ENCODE results near the gene MKI67. TPM values are rescaled to one million over a fixed set of nuclear protein-coding genes. Genes with fewer than 3 reads are reported as not detected.

The MKI67 gene
- total and polyA plus RNA-seq, 4 donors = 0.03 to 4.2 (median 0.85) TPM

DNA sequence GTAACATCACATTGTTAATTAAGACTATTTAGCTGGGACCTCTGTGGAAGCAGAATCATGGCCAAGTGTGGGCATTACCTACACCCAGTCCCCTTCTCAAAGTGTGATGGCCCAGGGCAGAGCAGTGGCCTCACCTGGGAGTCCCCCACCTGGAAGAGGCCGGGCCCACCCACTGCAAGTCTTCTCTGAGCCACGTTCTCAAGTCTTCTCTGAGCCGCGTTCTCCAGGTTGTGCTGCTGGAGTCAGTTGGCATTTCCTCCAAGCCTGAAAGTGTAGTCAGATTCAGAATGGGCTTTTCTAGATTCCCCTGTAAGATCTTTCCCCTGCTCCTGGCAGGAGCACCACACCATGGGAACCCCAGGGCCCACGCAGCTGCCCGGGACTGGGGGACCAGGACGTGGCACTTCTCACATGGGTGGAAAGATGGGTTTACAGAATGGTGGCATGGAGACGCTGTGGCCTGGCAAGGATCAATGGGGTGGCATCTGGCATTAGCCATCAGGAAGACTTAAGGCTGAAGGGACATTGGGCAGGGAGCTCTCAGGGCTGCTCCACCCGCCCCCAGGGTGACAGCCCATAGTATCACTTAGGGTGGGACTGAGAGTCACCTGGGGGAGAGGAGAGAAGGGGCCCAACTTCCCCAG is 68.0 kb downstream of the MKI67 start:
- H3K4me3 ChIP-seq (ENCODE audit: low read length in 2 of 2) = no peak overlapping the region
- H3K4me1 ChIP-seq (ENCODE audit: control insufficient read depth in 1 of 2, insufficient read depth in 2 of 2, low read length in 2 of 2) = peaks cover 3 to 5% of the 10 kb centered on the region in 2 donors
- H3K27ac ChIP-seq (ENCODE audit: low read depth in 1 of 2, low read length in 2 of 2) = no peak overlapping the region
- H3K36me3 ChIP-seq (ENCODE audit: control insufficient read depth in 1 of 2, insufficient read depth in 2 of 2, low read length in 1 of 2) = no peaks in the 10 kb centered on the region
- 96% methylated on average over 9 of the region's 9 CpGs for WGBS, 2 donors
- intact Hi-C loops (cut with DNase I) = loop anchor here (5.0 to 10.0 kb wide), 2 partner anchors 136 to 1907 kb away; partner anchors contain the start of gene EBF3 (in 1 of the 2)
- no peaks in the 10 kb centered on the region for H3K27me3 ChIP-seq (ENCODE audit: control insufficient read depth in 1 of 2, insufficient read depth in 2 of 2, low read length in 1 of 2)
- no peak for ATAC-seq (ENCODE audit: low FRiP score)
- no peaks in the 10 kb centered on the region for H3K9me3 ChIP-seq (ENCODE audit: control insufficient read depth, low read length)
- DNase-seq = peak; percentile 28 to 69

DNA sequence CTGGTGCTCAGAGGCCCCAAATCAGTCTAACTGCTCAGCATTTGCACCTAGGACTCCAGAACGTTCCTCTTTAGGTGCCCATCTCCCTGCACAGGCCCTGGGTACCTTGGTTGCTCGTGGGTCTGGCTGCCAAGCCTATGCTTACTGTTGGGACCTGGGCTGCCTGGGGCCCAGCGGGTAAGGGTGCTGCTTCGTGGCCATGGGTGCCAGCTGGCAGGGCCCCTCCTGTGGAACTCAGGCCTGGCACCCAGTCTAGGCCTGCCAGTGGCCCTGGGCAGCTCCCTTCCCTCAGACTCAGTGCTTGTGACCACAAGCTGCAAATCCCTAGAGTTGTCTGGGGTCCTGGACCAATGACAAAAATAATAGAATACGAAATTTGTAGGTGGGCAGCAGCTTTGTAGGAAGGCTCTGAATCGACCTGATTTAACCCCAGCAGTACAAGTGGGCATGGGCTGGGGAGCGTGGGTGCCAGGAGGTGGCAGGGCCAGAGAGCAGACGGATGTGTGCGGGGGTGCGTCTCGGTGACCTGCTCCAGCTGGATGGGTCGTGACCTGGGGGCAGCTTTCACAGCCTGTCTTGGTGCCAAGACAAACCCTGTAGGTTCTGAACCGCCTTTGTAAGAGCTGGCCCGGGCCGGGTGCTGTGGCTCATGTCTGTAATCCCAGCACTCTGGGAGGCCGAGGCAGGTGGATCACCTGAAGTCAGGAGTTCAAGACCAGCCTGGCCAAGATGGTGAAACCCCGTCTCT is 69.7 kb downstream of the MKI67 start:
- H3K9me3 ChIP-seq (ENCODE audit: control insufficient read depth, low read length) = no peaks in the 10 kb centered on the region
- no peaks in the 10 kb centered on the region for H3K36me3 ChIP-seq (ENCODE audit: control insufficient read depth in 1 of 2, insufficient read depth in 2 of 2, low read length in 1 of 2)
- H3K4me1 ChIP-seq (ENCODE audit: control insufficient read depth in 1 of 2, insufficient read depth in 2 of 2, low read length in 2 of 2) = peaks cover 0 to 3% of the 10 kb centered on the region in 2 donors
- peak; percentile 75 for ATAC-seq (ENCODE audit: low FRiP score)
- no peaks in the 10 kb centered on the region for H3K27me3 ChIP-seq (ENCODE audit: control insufficient read depth in 1 of 2, insufficient read depth in 2 of 2, low read length in 1 of 2)
- intact Hi-C loops (cut with DNase I) = loop anchor here (5.0 to 10.0 kb wide), 2 partner anchors 134 to 1908 kb away; partner anchors contain the start of gene EBF3 (in 1 of the 2)
- peak; percentile 75 to 77 for DNase-seq
- peak overlapping the region in 1 of 2 donors; percentile 2 for H3K27ac ChIP-seq (ENCODE audit: low read depth in 1 of 2, low read length in 2 of 2)
- 3 to 12% methylated on average over 17 of the region's 17 CpGs for WGBS, 2 donors
- no peak overlapping the region for H3K4me3 ChIP-seq (ENCODE audit: low read length in 2 of 2)

DNA sequence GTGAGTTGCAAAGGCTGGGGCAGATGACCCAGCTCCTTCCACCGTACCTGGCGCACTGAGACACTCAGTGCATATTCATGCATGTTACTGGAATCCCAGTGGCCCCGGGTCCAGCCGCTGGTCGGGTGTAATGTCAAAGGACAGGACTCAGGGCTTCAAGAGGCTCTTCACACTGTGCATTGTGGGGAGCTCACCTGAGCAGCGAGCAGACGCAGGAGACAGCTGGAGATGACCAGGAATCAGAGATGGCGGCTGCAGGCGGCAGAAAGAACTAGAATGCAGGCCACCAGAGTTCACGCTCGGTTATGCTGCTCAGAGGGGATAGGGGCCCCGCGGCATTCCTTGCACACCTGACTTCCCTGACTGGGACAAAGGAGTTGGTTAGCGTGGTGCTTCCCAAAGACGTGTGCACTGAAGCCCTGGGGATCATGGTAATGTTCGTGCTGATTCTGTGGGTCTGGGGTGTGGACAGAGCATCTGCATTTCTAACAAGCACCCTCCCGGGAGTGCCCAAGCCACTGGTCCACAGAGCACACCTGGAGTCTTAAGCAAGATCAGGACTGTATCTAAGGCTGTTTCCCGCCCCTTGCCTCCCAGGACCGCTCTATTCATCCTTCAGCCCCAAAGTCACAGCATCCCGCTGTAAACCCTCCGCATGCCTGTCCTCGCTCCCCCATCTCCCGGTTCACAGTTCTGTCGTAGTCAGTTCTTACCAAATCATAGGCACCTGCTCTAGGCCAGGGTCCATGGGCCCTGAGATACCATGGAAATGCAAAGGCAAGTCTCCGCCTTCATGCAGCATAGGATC is 71.0 kb downstream of the MKI67 start:
- Histone ChIP-seq H3K4me3 (ENCODE audit: low read length in 2 of 2) (no peak overlapping the region), H3K9me3 (ENCODE audit: control insufficient read depth, low read length) (no peaks in the 10 kb centered on the region), H3K27me3 (ENCODE audit: control insufficient read depth in 1 of 2, insufficient read depth in 2 of 2, low read length in 1 of 2) (no peaks in the 10 kb centered on the region), H3K4me1 (ENCODE audit: control insufficient read depth in 1 of 2, insufficient read depth in 2 of 2, low read length in 2 of 2) (peaks cover 0 to 3% of the 10 kb centered on the region in 2 donors), H3K36me3 (ENCODE audit: control insufficient read depth in 1 of 2, insufficient read depth in 2 of 2, low read length in 1 of 2) (no peaks in the 10 kb centered on the region), H3K27ac (ENCODE audit: low read depth in 1 of 2, low read length in 2 of 2) (no peak overlapping the region)
- DNase-seq = peak; percentile 37 to 58
- intact Hi-C loops (cut with DNase I) = loop anchor here (5.0 to 10.0 kb wide), 2 partner anchors 133 to 1910 kb away; partner anchors contain the start of gene EBF3 (in 1 of the 2)
- 97% methylated on average over 25 of the region's 25 CpGs for WGBS, 2 donors
- ATAC-seq (ENCODE audit: low FRiP score) = no peak

DNA sequence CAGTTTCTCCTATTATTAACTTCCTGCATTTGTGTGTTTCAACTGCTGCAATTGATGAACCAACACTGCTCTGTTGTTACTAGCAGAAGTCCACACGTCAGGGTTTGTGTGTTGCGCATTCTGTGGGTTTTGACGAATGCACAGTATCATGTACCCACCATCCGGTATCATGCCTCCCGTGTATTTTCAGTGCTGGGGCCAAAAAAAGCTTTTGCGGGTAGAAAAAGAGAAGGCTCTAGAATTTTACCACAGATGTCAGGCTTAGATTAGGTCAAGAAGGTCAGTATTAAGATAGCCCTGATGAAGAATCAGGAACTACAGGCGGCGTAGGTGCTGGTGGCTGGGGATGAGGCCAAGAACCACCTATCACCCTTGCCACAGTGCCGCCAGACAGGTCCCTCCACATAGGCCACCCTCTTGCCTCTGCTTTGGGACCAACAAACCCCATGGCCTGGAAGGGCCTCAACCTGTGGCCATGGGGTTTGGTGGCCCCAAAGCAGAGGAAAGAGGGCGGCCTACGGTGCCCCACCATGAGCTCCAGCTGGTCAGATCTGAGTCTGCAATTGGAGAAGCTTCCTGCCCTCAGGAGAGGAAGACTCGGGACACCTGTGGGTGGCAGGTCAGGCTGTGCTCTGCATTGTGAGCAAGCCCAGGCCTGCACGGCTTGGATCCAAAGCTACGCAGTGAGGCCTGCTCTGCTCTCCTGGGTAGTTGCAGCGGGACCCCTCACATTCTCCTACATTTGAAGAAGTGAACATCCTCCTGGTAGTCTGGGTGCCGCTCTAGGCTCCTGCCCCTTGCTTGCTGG is 71.9 kb downstream of the MKI67 start:
- WGBS, 2 donors = 92 to 95% methylated on average over 16 of the region's 16 CpGs
- no peaks in the 10 kb centered on the region for H3K36me3 ChIP-seq (ENCODE audit: control insufficient read depth in 1 of 2, insufficient read depth in 2 of 2, low read length in 1 of 2)
- DNase-seq = peak in 1 of 2 donors; percentile 65

DNA sequence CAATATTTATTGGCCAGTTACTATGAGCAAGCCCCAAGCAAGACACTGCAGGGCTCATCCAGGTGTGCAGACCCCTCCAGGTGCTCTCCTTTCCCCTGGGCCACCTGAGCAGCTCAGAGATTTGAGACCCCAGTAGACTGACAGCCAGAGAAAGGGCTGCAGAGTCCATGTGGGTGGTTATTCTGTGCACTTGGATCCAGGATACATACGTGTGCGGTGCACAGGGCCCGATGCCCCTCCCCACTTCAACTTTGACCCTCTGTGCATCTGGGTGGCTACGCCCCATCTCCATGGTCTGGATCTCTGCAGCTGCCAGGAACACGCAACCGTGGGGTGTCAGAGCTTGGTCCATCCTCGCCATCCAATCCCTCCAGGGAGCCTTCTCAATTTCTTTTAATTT is 72.9 kb downstream of the MKI67 start:
- DNase-seq = peak; percentile 36 to 49
- intact Hi-C loops (cut with DNase I) = loop anchor here in 1 of 2 donors (10.0 kb wide), 1 partner anchor 1911 kb away; the partner anchor contains the start of gene EBF3
- no peak overlapping the region for H3K27ac ChIP-seq (ENCODE audit: low read depth in 1 of 2, low read length in 2 of 2)
- ATAC-seq (ENCODE audit: low FRiP score) = no peak
- 98% methylated on average over 7 of the region's 7 CpGs for WGBS, 2 donors
- H3K4me3 ChIP-seq (ENCODE audit: low read length in 2 of 2) = no peak overlapping the region
- H3K4me1 ChIP-seq (ENCODE audit: control insufficient read depth in 1 of 2, insufficient read depth in 2 of 2, low read length in 2 of 2) = no peaks in the 10 kb centered on the region
- H3K27me3 ChIP-seq (ENCODE audit: control insufficient read depth in 1 of 2, insufficient read depth in 2 of 2, low read length in 1 of 2) = no peaks in the 10 kb centered on the region
- H3K36me3 ChIP-seq (ENCODE audit: control insufficient read depth in 1 of 2, insufficient read depth in 2 of 2, low read length in 1 of 2) = no peaks in the 10 kb centered on the region
- H3K9me3 ChIP-seq (ENCODE audit: control insufficient read depth, low read length) = no peaks in the 10 kb centered on the region

More for the DNA sequence above, 71.9 kb downstream of the MKI67 start:
- Histone ChIP-seq H3K4me3 (ENCODE audit: low read length in 2 of 2) (no peak overlapping the region), H3K4me1 (ENCODE audit: control insufficient read depth in 1 of 2, insufficient read depth in 2 of 2, low read length in 2 of 2) (no peaks in the 10 kb centered on the region), H3K27ac (ENCODE audit: low read depth in 1 of 2, low read length in 2 of 2) (no peak overlapping the region), H3K27me3 (ENCODE audit: control insufficient read depth in 1 of 2, insufficient read depth in 2 of 2, low read length in 1 of 2) (no peaks in the 10 kb centered on the region), H3K9me3 (ENCODE audit: control insufficient read depth, low read length) (no peaks in the 10 kb centered on the region)
- intact Hi-C loops (cut with DNase I) = loop anchor here in 1 of 2 donors (10.0 kb wide), 1 partner anchor 1910 kb away; the partner anchor contains the start of gene EBF3
- no peak for ATAC-seq (ENCODE audit: low FRiP score)

DNA sequence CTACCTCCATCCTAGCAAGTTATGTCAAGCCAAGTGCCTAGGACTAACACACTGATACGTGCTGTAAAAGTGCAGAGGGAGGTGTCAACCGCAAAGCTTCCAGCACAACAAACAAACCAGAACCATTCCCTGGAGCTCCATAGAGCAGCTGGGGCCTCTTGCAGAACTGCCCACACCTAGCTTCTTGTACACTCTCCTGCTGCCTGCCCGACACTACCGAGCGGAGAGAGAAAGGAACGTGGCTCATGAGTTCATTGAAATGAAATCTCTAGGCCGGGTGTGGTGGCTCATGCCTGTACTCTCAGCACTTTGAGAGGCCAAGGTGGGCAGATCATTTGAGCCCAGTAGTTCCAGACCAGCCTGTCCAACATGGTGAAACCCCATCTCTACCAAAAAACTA is 73.5 kb downstream of the MKI67 start:
- Histone ChIP-seq H3K9me3 (ENCODE audit: control insufficient read depth, low read length) (no peaks in the 10 kb centered on the region), H3K4me1 (ENCODE audit: control insufficient read depth in 1 of 2, insufficient read depth in 2 of 2, low read length in 2 of 2) (no peaks in the 10 kb centered on the region), H3K36me3 (ENCODE audit: control insufficient read depth in 1 of 2, insufficient read depth in 2 of 2, low read length in 1 of 2) (no peaks in the 10 kb centered on the region), H3K4me3 (ENCODE audit: low read length in 2 of 2) (no peak overlapping the region), H3K27ac (ENCODE audit: low read depth in 1 of 2, low read length in 2 of 2) (no peak overlapping the region), H3K27me3 (ENCODE audit: control insufficient read depth in 1 of 2, insufficient read depth in 2 of 2, low read length in 1 of 2) (no peaks in the 10 kb centered on the region)
- DNase-seq (peak in 1 of 2 donors; percentile 5), ATAC-seq (ENCODE audit: low FRiP score) (no peak)
- WGBS, 2 donors = 95% methylated on average over 7 of the region's 7 CpGs
- intact Hi-C loops (cut with DNase I) = loop anchor here in 1 of 2 donors (10.0 kb wide), 1 partner anchor 1912 kb away; the partner anchor contains the start of gene EBF3

DNA sequence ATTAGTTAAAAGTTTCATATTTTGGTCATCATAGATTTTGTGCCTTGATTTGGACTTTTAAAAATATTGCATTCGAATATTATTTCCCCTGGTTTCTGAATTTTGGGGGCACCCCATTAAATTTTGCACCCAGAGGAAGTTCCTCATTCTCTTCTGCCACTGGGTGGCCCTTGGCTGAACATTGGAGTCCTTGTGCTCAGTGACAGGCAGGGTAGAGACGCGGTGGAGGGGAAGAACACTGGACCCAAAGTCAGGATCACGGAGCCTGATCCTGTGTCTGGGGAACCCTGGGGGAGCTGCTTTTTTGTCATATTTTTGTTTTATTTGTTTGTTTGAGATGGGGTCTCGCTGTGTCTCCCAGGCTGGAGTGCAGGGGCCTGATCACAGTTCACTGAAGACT is 74.7 kb downstream of the MKI67 start:
- no peak overlapping the region for H3K27ac ChIP-seq (ENCODE audit: low read depth in 1 of 2, low read length in 2 of 2)

More for the DNA sequence above, 74.7 kb downstream of the MKI67 start:
- intact Hi-C loops (cut with DNase I) = loop anchor here in 1 of 2 donors (10.0 kb wide), 1 partner anchor 1913 kb away; the partner anchor contains the start of gene EBF3
- Histone ChIP-seq H3K9me3 (ENCODE audit: control insufficient read depth, low read length) (no peaks in the 10 kb centered on the region), H3K27me3 (ENCODE audit: control insufficient read depth in 1 of 2, insufficient read depth in 2 of 2, low read length in 1 of 2) (no peaks in the 10 kb centered on the region), H3K4me3 (ENCODE audit: low read length in 2 of 2) (no peak overlapping the region), H3K4me1 (ENCODE audit: control insufficient read depth in 1 of 2, insufficient read depth in 2 of 2, low read length in 2 of 2) (no peaks in the 10 kb centered on the region), H3K36me3 (ENCODE audit: control insufficient read depth in 1 of 2, insufficient read depth in 2 of 2, low read length in 1 of 2) (no peaks in the 10 kb centered on the region)
- WGBS, 2 donors = 93 to 98% methylated on average over 5 of the region's 5 CpGs
- ATAC-seq (ENCODE audit: low FRiP score) (no peak), DNase-seq (peak in 1 of 2 donors; percentile 67)
